ENCODE data around the gene ACTMAP. TPM values are rescaled to one million over a fixed set of nuclear protein-coding genes. Genes with fewer than 3 reads are reported as not detected.

ACTMAP gene
- total and polyA plus RNA-seq, 2 of the 13 experiments (the other 11 are each of a cell fraction or from before 2014, with no cell fraction given), result 2.2 to 7.9 TPM

DNA sequence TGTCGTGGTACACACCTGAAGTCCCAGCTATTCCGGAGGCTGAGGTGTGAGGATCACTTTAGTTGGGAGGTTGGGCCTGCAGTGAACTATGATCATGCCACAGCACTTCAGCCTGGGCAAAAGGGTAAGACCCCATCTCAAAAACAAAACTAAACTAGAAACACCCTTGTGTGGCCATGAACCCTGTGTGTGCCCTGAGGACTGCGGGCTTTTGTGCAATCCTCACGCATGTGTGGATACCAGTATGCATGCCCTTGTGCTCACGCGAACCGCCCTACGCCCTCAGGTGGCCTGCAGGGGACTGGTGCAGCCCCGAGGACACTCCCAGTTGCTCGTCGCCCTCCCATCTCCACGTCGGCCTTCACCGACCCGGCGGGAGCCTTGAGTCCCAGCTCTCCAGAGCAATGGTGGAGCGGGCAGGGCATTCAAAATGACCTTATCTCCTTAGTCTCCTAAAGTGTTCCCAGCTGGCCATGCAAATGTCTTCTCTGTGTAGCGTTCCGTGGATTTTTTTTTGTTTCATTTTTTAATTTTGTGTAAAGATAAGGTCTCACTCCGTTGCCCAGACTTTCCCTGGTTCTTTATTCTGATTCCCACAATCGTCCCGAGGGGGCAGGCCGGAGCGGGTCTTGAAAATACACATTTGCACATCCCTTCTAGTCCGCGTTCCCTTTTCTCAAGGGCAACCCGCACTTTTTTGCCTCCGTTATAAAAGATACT lies 47.8 kb upstream of the ACTMAP start (continued):
- TF ChIP-seq ZSCAN31 (CRISPR knock-in tag; IDR thresholded peaks at IDR 0.05; ENCODE audit: low read depth) (peak; percentile 19; the same call in 1 of the 2 replicates), ZNF235 (CRISPR knock-in tag; IDR thresholded peaks at IDR 0.05; ENCODE audit: borderline replicate concordance) (0 out of 2 replicates have a peak, but pooled peaks have one; percentile 71), ZNF256 (CRISPR knock-in tag; conservative IDR thresholded peaks at IDR 0.05) (peak; percentile 88; the same call in 1 of the 2 replicates), PATZ1 (CRISPR knock-in tag; IDR thresholded peaks at IDR 0.05) (peak; percentile 69; the same call in 1 of the 2 replicates), ATF7-NPFF (CRISPR knock-in tag; IDR thresholded peaks at IDR 0.05; ENCODE audit: low read depth) (peak; percentile 62; the same call in 1 of the 2 replicates), ZNF703 (CRISPR knock-in tag; IDR thresholded peaks at IDR 0.05; ENCODE audit: borderline replicate concordance) (no peak), TAF15 (IDR thresholded peaks at IDR 0.05; ENCODE audit: low read depth, low read length, poor library complexity, severe bottlenecking) (no peak), ZNF333 (CRISPR knock-in tag; IDR thresholded peaks at IDR 0.05; ENCODE audit: borderline replicate concordance) (no peak), RNF2 (conservative IDR thresholded peaks at IDR 0.05; ENCODE audit: low read depth) (peak; percentile 79; the same call in 1 of the 2 replicates), HOXD1 (CRISPR knock-in tag; IDR thresholded peaks at IDR 0.05) (peak; percentile 45; the same call in 1 of the 2 replicates), ZNF263 (CRISPR knock-in tag; IDR thresholded peaks at IDR 0.05) (peak; percentile 41; the same call in 1 of the 2 replicates), LRRFIP1 (CRISPR knock-in tag; conservative IDR thresholded peaks at IDR 0.05) (no peak), TCF7 (IDR thresholded peaks at IDR 0.05; ENCODE audit: low read depth) (0 out of 2 replicates have a peak, but pooled peaks have one; percentile 4), NCOR1 (IDR thresholded peaks at IDR 0.05; ENCODE audit: borderline replicate concordance, low read length) (0 out of 2 replicates have a peak, but pooled peaks have one; percentile 42), ZNF225 (CRISPR knock-in tag; IDR thresholded peaks at IDR 0.05) (no peak), SNRNP70 (IDR thresholded peaks at IDR 0.05; ENCODE audit: low read depth, low read length) (no peak)
- TF ChIP-seq, protein P1, sequence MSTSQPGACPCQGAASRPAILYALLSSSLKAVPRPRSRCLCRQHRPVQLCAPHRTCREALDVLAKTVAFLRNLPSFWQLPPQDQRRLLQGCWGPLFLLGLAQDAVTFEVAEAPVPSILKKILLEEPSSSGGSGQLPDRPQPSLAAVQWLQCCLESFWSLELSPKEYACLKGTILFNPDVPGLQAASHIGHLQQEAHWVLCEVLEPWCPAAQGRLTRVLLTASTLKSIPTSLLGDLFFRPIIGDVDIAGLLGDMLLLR (CRISPR knock-in tag; IDR thresholded peaks at IDR 0.05), result peak; percentile 92
- TF ChIP-seq, protein P2, sequence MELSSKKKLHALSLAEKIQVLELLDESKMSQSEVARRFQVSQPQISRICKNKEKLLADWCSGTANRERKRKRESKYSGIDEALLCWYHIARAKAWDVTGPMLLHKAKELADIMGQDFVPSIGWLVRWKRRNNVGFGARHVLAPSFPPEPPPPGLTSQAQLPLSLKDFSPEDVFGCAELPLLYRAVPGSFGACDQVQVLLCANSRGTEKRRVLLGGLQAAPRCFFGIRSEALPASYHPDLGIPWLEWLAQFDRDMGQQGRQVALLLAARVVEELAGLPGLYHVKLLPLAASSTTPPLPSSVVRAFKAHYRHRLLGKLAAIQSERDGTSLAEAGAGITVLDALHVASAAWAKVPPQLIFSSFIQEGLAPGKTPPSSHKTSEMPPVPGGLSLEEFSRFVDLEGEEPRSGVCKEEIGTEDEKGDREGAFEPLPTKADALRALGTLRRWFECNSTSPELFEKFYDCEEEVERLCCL (CRISPR knock-in tag; IDR thresholded peaks at IDR 0.05; ENCODE audit: borderline replicate concordance), result 0 out of 2 replicates have a peak, but pooled peaks have one; percentile 65
